C1 segment of cervical spinal cord (tissue), 14 donors: Measurements from ENCODE around the gene CDIPT.
"Not testable (repeated sequence)": the region's sequence is repeated elsewhere in the genome, so short reads cannot be mapped to it uniquely, and the experiment has no call there.

ENCODE experiments used
- DNase-seq, 14 donors: peaks; one replicate each; lab custom pipeline; 2025; lab: John Stamatoyannopoulos, UW

CDIPT gene

GRCh38 chr16:29897333-29897732 is 34.3 kb upstream of the CDIPT start:
- DNase-seq: no peak

GRCh38 chr16:29896841-29897240 is 33.8 kb upstream of the CDIPT start:
- DNase-seq: no peak

GRCh38 chr16:29894352-29894751 is 31.3 kb upstream of the CDIPT start:
- no peak for DNase-seq

GRCh38 chr16:29893553-29893952 is 30.5 kb upstream of the CDIPT start:
- DNase-seq: no peak

GRCh38 chr16:29892458-29892813 is 29.4 kb upstream of the CDIPT start:
- no peak for DNase-seq

- no peak for DNase-seq
These were observed 28.8 kb upstream of the CDIPT start for GRCh38 chr16:29891525-29892457.

GRCh38 chr16:29889372-29889771 is 26.3 kb upstream of the CDIPT start:
- not testable (repeated sequence) for DNase-seq

- no peak for DNase-seq
These were observed 21.0 kb upstream of the CDIPT start for GRCh38 chr16:29883987-29884386.

GRCh38 chr16:29881050-29881449 is 18.0 kb upstream of the CDIPT start:
- DNase-seq: no peak

GRCh38 chr16:29878172-29878571 is 15.1 kb upstream of the CDIPT start:
- no peak for DNase-seq

GRCh38 chr16:29877266-29877961 is 14.4 kb upstream of the CDIPT start:
- peak in 2 of 14 donors; percentile 2 to 58 for DNase-seq

GRCh38 chr16:29876594-29877249 is 13.7 kb upstream of the CDIPT start:
- no peak for DNase-seq

GRCh38 chr16:29876217-29876593 is 13.2 kb upstream of the CDIPT start:
- no peak for DNase-seq

GRCh38 chr16:29875206-29875605 is 12.2 kb upstream of the CDIPT start:
- peak in 1 of 14 donors; percentile 29 for DNase-seq

- DNase-seq: no peak
These were observed 10.3 kb upstream of the CDIPT start for GRCh38 chr16:29873319-29873718.

GRCh38 chr16:29871822-29872546 is 9.0 kb upstream of the CDIPT start:
- DNase-seq: no peak

GRCh38 chr16:29869067-29869466 is 6.0 kb upstream of the CDIPT start:
- not testable (repeated sequence) for DNase-seq

- no peak for DNase-seq
These were observed 5.5 kb upstream of the CDIPT start for GRCh38 chr16:29868396-29869009.

GRCh38 chr16:29864205-29864604 is 1.2 kb upstream of the CDIPT start:
- peak in 1 of 14 donors; percentile 23 for DNase-seq

- DNase-seq: no peak
These were observed 601 bp upstream of the CDIPT start for GRCh38 chr16:29863669-29863984.

- peak in 3 of 14 donors; percentile 48 to 60 (median 50) for DNase-seq
These were observed 593 bp downstream of the CDIPT start for GRCh38 chr16:29862383-29862883.
